Tibial nerve (tissue), 4 donors: ENCODE measurements around the gene COL6A3.
A peak's percentile ranks its signal among the peaks of the same experiment; 100 is the strongest.

Source experiments
- EP300 ChIP-seq, 2 donors: sonication (generic); formaldehyde crosslinking; IDR thresholded peaks; one replicate each; pipeline ENCODE4 v1.6.1; 2017; ENCODE audit warnings: antibody characterized with exemption in 2 of 2, mild to moderate bottlenecking in 1 of 2
- POLR2A ChIP-seq, 2 donors: fragments of 450-650 bp; IDR thresholded peaks; one replicate each; pipeline ENCODE4 v1.6.1; 2017; ENCODE audit warnings: antibody characterized with exemption in 2 of 2, mild to moderate bottlenecking in 2 of 2, moderate library complexity in 2 of 2
- TF ChIP-seq, protein P1 (sequence below), 5 experiments: fragments of 200-600 bp in 3 of 5; fragments of 450-650 bp in 2 of 5; sonication (generic) in 3 of 5; IDR thresholded peaks; one replicate each; pipeline ENCODE4 v1.5.1; 2016 to 2019; ENCODE audit warnings: antibody characterized with exemption in 5 of 5, mild to moderate bottlenecking in 3 of 5, moderate library complexity in 2 of 5

DNA sequence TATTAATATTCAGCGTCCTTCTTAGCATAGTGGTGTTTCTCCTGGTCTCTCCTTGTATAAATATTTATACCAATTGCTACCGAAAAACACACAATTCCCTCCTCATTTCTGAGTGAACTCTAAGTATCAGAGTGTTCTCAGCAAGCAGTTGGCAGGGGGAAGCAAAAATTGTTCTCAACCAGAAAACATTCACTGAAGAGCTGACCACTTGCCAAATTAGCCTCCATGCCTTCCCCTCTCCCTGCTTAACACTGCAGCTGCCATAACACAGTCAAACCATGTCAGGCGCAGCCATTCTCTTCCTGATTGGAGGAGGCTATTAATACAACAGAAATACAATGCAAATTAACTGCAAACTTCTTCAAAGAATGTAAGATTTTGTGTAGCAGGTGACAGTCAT is 105.0 kb downstream of the COL6A3 start:
- TF ChIP-seq POLR2A (IDR thresholded peaks at IDR 0.05) (no peak), EP300 (IDR thresholded peaks at IDR 0.05) (peak in 1 of 2 donors; percentile 56)
- TF ChIP-seq, protein P1, sequence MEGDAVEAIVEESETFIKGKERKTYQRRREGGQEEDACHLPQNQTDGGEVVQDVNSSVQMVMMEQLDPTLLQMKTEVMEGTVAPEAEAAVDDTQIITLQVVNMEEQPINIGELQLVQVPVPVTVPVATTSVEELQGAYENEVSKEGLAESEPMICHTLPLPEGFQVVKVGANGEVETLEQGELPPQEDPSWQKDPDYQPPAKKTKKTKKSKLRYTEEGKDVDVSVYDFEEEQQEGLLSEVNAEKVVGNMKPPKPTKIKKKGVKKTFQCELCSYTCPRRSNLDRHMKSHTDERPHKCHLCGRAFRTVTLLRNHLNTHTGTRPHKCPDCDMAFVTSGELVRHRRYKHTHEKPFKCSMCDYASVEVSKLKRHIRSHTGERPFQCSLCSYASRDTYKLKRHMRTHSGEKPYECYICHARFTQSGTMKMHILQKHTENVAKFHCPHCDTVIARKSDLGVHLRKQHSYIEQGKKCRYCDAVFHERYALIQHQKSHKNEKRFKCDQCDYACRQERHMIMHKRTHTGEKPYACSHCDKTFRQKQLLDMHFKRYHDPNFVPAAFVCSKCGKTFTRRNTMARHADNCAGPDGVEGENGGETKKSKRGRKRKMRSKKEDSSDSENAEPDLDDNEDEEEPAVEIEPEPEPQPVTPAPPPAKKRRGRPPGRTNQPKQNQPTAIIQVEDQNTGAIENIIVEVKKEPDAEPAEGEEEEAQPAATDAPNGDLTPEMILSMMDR (IDR thresholded peaks at IDR 0.05), result no peak
